HG03280 (cell line): ENCODE measurements around the gene MAP2K3.

Experiments used
- ATAC-seq: cut with Tn5 transposase; IDR thresholded peaks from one replicate; pipeline ENCODE4 v1.9.1; 2021; ENCODE audit warnings: mild to moderate bottlenecking, moderate library complexity; ENCODE audit not compliant: unreplicated experiment

Gene MAP2K3

DNA sequence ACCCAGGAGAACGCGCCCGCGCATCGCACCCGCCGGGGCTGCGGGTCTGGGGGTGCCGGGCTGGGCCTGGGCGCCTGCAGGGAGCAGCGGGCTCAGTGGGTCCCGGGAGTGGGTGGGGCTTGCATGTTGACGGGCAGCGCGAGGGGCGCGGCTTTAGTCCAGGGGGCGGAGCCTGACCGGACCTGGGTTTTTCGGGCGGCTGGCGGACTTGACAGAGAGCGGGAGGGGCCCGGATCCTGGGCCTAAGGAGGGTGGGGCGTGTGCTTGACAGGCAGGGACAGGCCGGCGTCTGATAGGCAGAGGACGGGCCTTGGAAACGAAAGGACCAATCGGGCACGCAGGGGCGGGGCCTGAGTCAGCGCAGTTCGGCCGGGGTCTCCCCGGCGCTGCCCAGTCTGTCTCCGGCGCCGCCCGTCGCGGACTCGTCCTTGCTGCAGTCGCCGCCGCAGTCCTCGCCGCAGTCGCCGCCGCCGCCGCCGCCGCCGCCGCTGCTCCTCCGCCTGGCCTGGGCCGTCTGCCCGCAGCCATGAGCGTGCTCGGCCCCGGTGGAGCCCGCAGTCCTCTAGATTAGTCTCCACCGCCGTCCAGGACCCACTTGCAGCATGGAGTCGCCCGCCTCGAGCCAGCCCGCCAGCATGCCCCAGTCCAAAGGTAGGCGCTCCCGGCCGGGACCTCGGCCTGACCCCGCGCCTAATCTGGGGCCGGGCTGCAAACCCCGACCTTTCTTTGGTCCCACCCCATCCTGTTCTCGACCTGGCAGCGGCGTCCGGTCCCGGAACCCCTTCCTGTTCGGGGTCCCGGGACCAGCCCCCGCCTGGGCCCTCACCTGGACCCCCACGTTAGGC is at the start of gene MAP2K3:
MAP2K3 (plus strand) TSS at position 393 of the 845 bp plus-strand sequence; CDS start at position 603, 210 bp downstream.
- peak; percentile 84 for ATAC-seq

DNA sequence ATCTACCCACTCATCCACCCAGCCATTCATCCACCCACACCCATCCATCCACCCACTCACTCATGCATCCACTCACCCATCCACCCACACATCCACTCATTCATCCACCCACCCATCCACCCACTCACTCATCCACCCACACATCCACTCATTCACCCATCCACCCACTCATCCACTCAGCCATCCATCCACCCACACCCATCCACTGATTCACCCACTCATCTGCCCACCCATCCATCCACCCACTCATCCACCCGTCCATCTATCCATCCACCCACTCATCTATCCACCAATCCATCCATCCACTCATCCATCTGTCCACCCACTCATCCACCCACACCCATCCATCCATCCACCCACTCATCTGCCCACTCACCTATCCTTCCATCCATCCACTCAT is 48.6 kb upstream of the MAP2K3 start:
- ATAC-seq: no peak

DNA sequence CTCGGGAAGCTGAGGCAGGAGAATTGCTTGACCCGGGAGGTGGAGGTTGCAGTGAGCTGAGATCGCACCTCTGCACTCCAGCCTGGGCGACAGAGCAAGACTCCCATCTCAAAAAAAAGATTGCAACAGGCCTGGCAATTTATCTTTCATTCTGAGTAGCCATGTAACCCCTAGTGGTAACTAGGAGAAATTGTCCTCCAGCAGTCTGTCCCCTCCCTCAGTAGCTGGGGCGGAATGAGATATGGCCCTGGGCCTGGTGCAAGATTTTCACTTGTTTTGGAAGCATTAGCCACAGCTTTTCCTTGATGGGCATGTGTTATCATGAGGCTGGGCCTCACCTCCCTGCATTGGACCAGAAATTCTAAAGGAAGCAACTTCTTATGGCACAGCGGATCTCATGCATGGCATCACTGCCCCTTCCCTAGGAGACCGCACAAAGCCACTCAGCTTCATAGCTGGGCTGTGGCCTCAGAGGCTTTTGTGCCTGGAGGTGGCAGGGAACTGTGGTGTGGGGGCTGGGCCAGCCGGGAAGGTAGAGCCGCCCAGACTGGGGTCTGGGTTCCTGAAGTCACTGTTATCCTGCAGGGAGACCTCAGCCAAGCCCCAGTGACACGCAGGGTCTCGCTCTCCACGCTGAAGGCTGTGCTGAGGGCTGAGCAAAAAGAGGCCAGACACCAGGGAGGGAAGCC is 44.7 kb upstream of the MAP2K3 start:
- ATAC-seq: no peak

DNA sequence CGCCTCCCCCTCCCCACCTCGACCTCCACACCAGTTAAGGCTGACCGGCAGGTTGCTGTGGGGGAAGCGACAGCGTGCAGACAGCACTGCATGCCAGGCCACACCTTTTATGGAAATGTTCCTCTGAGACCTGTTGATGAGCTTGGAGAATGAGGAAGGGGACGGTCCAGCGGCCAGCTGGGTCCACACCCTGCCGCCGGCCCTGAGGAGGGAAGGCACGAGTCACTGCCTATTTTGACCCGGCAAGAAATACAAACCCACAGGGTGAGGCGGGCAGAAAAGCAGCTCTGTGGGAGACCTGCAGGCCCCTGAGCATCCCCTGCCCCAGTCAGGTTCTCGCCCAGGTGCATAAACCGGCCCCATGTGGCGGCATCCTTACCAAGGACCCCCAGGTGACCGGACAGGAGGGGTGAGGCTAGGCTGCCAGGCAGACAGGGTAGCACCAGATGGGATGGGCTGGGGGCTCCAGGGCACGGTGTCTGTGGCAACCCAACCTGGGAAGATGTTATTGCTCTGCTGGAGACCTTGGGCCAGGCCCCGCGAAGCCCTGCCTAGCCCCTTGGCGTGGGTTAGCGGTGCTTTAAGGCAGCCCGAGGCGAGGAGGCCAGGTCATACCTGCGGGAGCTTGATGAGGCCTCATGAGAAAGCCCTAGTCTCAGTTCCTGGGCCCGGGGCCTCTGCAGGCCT is 44.0 kb upstream of the MAP2K3 start:
- ATAC-seq: no peak

DNA sequence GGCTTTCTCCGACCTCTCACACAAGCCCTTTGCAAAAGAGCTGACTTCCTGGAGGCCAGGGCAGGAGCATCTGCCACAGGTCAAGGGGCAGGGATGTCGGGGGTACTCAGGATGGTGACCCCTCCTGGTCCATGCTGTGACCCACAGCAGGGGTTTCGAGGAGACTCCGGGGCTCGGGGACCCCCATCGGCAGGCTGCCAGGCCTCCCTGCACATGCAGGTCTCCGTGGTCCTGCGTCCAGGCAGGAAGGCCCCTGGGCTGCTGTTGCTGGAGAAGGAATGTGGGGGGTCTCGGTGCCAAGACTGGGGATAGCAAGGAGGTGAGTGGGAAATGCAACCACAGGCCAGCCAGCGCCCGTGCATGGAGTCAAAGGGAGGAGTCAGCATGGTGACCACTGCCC is 42.9 kb upstream of the MAP2K3 start:
- no peak for ATAC-seq

DNA sequence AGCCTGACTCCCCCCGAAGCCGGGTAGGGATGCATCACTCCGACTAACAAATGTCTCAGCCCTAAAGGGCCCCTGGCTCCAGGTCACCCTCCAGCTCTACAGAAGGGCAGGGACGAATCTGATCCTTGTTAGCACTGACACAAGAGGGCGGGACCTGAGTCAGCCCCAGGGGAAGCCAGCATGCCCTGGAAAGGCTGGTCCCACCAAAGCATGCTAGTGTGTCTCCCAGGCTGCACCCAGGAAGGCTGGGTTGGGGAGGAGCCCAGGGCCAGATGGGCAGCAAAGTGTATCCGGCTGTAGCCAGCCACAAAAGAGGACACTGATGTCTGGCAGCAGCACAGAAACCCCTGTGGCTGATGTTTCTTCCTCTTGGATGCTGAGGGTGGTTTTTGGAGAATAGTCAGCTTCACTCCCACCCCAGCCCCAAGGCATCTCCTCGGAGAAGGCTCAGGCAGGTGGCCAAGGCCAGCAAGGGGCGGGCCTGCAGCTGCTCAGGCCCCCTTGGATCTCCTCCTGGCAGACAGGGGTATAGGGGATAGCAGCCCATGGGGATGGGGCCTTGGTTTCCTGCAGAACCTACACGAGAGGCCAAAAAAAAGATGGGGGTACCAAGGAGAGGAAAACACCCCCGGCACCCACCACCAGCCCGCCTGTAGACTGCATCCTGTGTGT is 42.3 kb upstream of the MAP2K3 start:
- no peak for ATAC-seq

DNA sequence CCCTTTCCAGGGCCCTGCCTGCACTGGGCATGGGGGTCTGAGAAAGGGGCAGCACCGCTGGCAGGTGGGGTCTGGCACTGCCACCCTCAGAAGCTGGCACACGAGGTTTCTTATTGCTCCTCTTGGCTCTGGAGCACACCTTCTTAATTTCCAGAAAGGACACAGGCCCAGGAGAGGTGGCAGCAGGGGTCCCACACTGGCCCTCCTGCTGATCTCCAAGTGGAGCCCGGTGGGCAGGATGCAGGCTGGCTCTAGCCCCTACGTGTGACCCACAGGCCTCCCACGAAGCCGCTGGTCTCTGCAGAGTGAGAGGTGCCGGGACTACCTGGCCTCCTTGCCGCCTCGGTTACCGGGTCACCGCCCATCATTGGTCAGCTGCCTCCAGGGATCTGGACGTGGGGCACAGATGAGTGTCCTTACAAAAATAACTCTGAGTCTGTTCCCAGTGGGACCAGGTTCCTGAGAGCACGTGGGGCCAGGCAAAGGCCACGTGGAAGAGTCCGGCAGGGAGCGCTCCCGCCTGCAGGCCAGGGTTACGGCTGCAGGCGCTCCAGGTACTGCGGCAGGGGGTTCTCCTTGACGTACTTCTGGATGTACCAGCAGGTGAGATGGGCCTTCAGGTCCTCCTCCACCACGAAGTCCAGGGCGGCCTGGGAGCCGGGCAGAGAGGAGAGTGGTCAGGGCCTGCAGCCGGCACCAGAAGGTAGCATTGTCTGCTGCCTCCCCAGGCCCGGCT is 41.6 kb upstream of the MAP2K3 start:
- no peak for ATAC-seq

DNA sequence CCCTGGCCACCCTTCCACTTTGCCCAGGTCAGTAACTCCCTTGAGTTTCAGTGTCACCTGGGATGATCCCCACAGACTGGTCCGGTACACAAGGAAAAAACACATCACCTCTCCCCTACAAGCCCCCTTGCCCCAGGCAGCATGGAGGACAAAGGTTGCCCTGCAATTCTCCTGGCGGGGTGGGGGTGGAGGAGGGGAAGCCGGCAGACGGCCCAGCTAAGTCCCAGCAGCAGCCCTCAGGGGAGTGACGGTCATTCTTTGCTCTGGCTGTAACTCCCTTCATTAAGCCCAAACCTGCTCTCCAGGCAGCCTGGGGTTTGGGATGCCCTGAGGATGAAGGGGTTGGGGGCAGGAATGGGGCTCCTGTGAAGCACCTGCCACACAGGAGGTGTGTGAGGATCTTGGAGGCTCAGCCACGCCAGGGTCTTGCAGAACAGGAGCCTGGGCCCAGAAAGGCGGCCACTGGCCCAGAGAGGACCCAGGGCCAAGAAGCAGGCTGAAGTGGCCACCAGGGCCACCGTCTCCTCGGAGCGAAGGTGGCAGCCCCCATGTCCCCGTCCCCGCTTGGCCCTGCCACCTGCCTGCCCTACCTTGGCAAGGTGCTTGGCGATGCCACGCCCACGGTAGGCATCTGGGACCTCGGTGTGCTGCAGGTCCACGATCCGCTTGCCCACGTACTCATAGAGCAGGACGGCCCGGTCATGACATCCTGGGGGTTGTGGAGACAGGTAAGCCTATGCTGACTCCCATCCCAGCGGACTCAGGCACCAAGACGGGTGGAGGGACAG is 40.8 kb upstream of the MAP2K3 start:
- ATAC-seq: no peak

DNA sequence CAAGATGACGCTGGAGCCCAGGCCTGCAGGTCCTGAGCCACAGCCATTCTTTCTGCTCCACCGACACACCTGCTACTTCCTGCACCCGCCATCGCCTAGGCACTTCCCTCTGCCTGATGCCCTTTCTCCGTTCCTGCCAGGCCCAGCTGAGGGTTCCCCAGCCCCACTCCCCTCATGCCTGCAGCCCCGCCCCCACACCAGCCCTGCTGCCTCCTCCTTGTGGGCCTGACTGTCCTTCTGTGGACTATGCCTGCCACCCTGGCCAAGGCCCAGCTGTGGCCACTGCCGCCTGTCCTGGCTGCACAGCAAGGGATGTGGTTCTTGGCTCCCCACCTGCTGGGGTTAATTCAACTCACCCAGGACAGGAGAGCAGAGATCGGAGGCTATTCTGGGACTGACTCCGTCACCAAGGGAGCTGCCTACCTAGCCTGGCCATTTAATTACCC is 38.8 kb upstream of the MAP2K3 start:
- ATAC-seq: no peak

DNA sequence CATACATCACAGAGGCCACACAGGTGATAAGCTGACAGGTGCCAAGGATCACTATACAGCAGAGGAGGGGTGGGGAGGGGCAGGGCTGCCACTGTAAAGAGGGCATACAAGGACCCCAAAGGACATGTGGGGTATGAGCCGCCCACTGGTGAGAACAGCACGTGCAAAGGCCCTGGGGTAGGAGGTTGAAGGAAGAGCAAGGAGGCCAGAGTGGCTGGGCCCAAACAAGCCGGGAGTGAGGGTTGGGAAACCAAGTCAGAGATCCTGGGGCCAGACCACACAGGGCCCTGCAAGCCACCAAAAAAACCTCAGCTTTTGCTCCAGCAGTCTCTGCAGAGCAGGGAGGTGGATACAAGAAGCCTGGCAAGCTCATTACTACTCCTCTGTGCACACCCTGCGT is 37.8 kb upstream of the MAP2K3 start:
- no peak for ATAC-seq

DNA sequence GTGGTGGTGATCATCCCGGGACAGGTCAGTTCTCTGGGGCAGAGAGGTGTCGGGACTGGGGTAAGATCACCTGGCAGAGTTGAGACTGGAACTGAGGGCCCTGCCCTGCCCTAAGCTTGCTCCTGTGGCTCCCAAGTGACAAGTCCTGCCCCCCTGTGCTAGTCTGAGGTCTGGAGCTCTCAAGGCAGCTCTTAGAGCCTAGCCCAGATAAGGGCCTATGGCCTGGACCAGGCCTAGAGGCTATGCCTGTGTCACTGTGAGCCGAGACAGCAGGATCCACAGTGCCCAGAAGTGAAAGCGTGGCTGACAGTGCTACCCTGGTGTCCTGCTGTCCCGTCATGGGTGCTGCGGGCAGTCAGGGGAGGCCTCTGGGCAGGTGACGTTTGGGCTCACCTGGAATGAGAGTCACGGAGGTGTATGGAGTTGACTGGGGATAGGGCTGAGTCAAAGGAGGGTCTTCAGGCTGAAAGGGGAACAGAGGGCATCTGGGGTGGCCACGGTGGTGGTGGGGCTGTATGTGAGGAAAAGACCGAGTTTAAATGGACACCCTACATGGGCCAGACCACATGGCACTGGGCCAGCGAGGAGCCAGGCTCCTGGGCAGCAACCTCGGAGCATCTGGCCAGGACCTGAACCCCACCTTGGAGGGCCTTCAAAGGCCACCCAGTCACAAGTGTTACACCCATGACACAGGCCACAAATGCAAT is 36.8 kb upstream of the MAP2K3 start:
- ATAC-seq: no peak

DNA sequence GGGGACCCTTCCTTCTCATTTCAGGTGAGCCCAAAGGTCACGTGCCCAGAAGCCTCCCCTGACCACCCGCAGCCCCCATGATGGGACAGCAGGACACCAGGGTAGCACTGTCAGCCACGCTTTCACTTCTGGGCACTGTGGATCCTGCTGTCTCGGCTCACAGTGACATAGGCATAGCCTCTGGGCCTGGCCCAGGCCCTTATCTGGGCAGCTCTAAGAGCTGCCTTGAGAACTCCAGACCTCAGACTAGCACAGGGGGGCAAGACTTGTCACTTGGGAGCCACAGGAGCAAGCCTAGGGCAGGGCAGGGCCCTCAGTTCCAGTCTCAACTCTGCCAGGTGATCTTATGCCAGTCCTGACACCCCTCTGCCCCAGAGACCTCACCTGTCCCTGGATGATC is 36.0 kb upstream of the MAP2K3 start:
- no peak for ATAC-seq

DNA sequence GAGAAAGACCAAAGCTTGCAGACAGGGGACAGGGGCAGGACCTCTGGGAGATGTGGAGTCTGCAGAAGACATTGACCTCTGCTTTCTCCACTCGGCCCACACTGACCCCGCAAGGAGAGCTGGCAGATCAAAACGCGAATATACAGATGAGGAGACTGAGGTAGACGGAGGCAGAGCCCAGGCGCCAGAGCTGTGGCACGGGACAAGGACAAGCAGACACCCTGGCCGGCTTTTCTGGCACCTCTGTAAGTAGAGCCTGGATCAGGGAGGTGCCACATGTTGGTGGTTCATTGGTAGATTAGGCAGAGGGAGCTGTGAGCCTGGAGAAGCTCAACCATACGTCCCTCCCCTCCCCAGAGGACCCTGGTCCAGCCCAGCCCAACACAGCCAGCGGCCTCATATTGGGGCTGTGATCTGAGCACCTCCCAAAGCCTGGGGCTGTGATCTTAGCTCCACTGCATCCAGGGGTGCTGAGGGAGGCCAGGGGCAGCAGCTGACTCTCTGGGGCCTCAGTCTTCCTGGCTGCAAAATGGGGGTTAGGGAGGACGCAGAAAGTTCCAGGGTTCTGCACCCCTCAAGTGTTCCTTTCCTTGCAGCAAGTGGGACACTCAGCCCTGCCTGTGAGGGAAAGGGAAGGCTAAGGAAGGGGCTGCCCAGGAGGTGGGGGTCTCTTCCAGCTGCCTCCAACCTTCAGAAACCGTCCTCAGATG is 35.3 kb upstream of the MAP2K3 start:
- ATAC-seq: no peak

DNA sequence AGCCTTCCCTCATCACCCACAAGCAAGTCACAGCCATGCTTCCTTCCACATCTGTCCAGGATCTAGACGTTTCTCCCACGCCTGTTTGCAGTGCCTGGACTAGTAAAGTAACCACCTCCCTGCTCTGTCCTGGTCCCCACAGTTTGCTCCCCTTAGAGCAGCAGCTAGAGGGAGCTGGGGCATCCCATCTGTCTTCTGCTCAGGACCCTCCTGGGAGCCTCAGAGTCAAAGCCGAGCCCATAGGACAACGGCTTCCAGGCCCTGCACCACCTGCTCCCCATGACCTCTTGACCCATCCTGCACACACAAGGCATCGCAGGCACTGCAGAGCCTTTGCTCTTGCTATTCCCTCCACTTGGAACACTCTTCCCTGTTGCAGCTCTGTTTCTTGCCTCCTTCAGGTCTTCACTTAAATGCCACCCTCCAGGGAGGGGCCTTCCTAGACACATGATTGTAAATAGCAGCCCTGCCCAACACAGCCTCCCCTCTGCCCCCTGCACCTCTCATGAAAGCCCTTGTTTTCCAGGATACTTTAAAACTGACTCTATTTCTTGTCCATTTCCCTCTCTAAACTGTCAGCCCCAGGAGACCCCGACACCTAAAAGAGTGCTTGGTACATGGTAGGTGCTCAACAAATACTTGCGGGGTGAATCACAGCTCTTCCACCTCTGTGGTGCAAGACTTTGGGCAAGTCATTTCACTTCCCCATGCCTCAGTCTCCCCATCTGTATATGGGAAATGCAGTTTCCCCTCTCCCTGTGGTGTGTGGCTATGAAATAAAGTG is 34.4 kb upstream of the MAP2K3 start:
- no peak for ATAC-seq

DNA sequence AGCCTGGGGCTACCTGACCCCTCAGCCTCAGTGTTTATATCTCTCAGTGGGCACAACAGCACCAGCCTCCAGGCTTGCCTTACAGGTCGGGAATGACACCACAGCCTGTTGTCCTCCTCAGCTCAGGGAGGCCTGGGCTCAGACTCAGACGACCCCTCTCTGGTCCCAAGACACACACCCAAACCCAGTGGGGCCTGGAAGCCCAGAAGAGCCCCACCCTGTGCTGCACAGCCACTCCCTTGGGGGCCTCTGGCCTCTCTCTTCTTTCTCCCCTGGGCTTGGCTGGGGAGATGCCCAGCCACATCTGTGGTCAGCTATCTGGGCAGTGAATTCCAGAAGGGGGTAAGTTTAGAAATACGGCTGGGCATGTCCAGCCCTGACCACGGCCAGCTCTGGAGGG is 33.7 kb upstream of the MAP2K3 start:
- no peak for ATAC-seq

DNA sequence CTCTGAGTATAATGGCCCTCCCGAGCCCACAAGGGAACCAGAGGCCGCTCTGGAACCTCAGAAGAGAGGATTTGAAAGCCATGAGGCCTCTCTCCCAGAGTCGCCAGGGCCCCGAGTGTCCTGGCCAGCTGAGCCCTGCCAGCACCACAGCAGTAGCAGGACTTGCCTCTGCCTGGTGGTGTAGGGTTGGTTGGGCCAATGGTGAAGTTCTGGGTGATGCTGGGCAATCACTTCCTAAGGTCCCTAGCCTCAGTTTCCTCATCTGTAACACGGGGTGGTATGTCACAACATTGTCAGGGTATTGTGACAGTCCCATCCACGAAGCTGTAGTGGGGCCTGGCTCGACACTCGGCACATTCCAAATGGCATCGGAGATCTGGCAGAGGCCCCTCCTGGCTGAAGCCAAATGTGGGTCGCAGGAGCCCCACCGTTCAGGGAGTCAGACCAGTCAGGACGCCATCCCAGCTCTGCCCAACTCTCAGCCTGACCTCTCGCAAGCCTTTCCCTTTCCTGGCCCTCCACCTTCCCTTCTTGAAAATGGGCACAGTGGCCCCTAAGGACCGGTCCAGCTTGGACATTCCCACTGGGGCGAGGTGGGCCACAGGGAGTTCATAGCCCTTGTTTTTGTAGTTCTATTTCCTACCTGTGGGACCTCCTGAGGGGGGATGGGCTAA is 33.0 kb upstream of the MAP2K3 start:
- ATAC-seq: no peak

DNA sequence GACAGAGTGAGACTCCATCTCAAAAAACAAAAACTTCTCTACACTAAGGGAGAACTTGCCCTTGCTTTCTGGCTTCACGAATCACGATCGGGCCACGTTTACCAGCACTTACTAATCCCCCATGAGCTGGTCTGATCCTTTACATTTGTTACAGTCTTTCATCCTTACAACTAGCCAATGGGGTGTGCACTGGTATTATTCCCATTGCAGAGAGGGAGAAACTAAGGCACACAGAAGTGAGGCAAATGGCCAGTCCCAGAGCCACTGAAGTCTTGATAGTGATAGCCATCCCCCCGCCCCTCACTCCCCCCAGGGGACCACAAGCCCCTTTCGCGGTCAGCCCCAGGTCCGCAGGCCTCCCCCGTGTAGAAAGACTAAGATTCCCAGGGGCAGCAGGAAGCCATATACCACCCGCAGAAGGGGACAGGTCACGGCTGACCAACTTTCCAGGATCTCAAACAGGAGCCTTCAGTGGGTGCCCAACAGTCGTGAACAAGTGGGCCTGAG is 32.2 kb upstream of the MAP2K3 start:
- ATAC-seq: no peak
